NCI-H748 (cell line): ENCODE data around the gene ENOX2.
A peak's percentile ranks its signal among the peaks of the same experiment; 100 is the strongest.
"Not testable (repeated sequence)": the region's sequence is repeated elsewhere in the genome, so short reads cannot be mapped to it uniquely, and the experiment has no call there.

Experiments
- DNase-seq: peaks from one replicate; lab custom pipeline; 2025; ENCODE audit not compliant: unreplicated experiment; lab: John Stamatoyannopoulos, UW

ENOX2 gene

GRCh38 chrX:130827648-130828047 lies 75.4 kb downstream of the ENOX2 start:
- DNase-seq = no peak

GRCh38 chrX:130826249-130826648 lies 76.8 kb downstream of the ENOX2 start:
- DNase-seq = peak; percentile 86

- peak; percentile 41 for DNase-seq
These were observed 77.5 kb downstream of the ENOX2 start for GRCh38 chrX:130825525-130825924.

GRCh38 chrX:130819367-130819766 lies 83.6 kb downstream of the ENOX2 start:
- not testable (repeated sequence) for DNase-seq

- DNase-seq = peak; percentile 23
These were observed 89.1 kb downstream of the ENOX2 start for GRCh38 chrX:130813932-130814331.

GRCh38 chrX:130810561-130810960 lies 92.4 kb downstream of the ENOX2 start:
- DNase-seq = no peak

GRCh38 chrX:130805903-130806302 lies 97.1 kb downstream of the ENOX2 start:
- DNase-seq = peak; percentile 22

GRCh38 chrX:130803537-130803936 lies 99.5 kb downstream of the ENOX2 start:
- no peak for DNase-seq

GRCh38 chrX:130801901-130802300 lies 101.1 kb downstream of the ENOX2 start:
- no peak for DNase-seq

GRCh38 chrX:130799393-130799792 lies 103.6 kb downstream of the ENOX2 start:
- DNase-seq = no peak

GRCh38 chrX:130793975-130794374 lies 109.0 kb downstream of the ENOX2 start:
- peak; percentile 43 for DNase-seq

GRCh38 chrX:130791870-130792269 lies 111.1 kb downstream of the ENOX2 start:
- not testable (repeated sequence) for DNase-seq

GRCh38 chrX:130789793-130790192 lies 113.2 kb downstream of the ENOX2 start:
- DNase-seq = no peak

GRCh38 chrX:130788786-130789581 lies 114.0 kb downstream of the ENOX2 start:
- no peak for DNase-seq

- no peak for DNase-seq
These were observed 117.0 kb downstream of the ENOX2 start for GRCh38 chrX:130786030-130786429.

GRCh38 chrX:130778773-130779172 lies 124.2 kb downstream of the ENOX2 start:
- no peak for DNase-seq

- DNase-seq = no peak
These were observed 127.2 kb downstream of the ENOX2 start for GRCh38 chrX:130775849-130776248.

- DNase-seq = peak; percentile 94
These were observed 130.2 kb downstream of the ENOX2 start for GRCh38 chrX:130772776-130773143.

GRCh38 chrX:130772105-130772775 lies 130.8 kb downstream of the ENOX2 start:
- peak; percentile 77 for DNase-seq

- DNase-seq = no peak
These were observed 131.4 kb downstream of the ENOX2 start for GRCh38 chrX:130771648-130772047.

- DNase-seq = peak; percentile 0
These were observed 131.8 kb downstream of the ENOX2 start for GRCh38 chrX:130771230-130771629.

GRCh38 chrX:130770615-130771014 lies 132.4 kb downstream of the ENOX2 start:
- no peak for DNase-seq
